ENCODE data around the gene PSMB7. TPM values are rescaled to one million over a fixed set of nuclear protein-coding genes. Genes with fewer than 3 reads are reported as not detected.

The PSMB7 gene
- total RNA-seq, 2 experiments from 2014 or later: 164 to 186 TPM

DNA sequence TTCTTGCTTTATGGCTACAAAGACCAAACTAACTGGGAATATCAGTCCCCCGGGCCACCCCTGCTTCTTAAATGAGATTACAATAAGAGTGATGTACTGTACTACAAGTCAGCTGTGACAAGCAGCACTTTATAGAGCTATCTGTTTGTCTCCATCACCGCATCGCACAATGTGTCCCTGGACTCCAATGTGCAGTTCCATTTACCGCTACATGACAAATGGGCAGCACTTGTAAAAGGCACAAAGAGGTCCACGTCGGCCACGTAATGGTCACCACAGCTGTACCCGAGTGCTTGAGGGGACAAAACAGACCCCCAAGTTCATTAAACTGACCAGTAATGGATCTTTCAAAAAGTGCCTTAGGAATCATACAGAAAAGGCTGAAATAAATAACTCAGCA, 54.1 kb downstream of the PSMB7 start:
- Histone ChIP-seq H3K4me1 (ENCODE audit: insufficient read depth, low read length, poor library complexity, severe bottlenecking) (no peaks in the 10 kb centered on the region), H3K36me3 (ENCODE audit: insufficient read depth, low read length) (peaks cover 11% of the 10 kb centered on the region; the same call in 1 of the 2 replicates), H3K4me3 (ENCODE audit: low read depth, low read length, poor library complexity, severe bottlenecking) (no peak overlapping the region), H3K27ac (ENCODE audit: low read depth, low read length, poor library complexity, severe bottlenecking) (no peak overlapping the region), H3K4me2 (ENCODE audit: low read length) (no peak overlapping the region), H4K20me1 (ENCODE audit: insufficient read depth, low read length) (peaks cover 4% of the 10 kb centered on the region; the same call in 1 of the 2 replicates), H2AFZ (ENCODE audit: low read length) (no peak overlapping the region), H3K9me2 (ENCODE audit: insufficient read depth, low read length) (no peaks in the 10 kb centered on the region), H3K9me3 (ENCODE audit: low read length) (no peaks in the 10 kb centered on the region), H3K79me2 (ENCODE audit: insufficient read depth, low read depth, low read length) (0 out of 2 replicates have a peak, but pooled peaks cover 2% of the 10 kb centered on the region)
- CTCF ChIA-PET (ENCODE audit: unreplicated experiment): interaction anchor here (0.9 kb wide), 1 partner anchor 9 kb away, joined by 3 read pairs; no protein-coding TSS in a partner anchor
- DNase-seq (ENCODE audit: low spot score): no peak
- no peak for TF ChIP-seq EZH2phosphoT487 (IDR thresholded peaks at IDR 0.05; ENCODE audit: borderline replicate concordance, low read depth, low read length)
- TF ChIP-seq, protein P1, sequence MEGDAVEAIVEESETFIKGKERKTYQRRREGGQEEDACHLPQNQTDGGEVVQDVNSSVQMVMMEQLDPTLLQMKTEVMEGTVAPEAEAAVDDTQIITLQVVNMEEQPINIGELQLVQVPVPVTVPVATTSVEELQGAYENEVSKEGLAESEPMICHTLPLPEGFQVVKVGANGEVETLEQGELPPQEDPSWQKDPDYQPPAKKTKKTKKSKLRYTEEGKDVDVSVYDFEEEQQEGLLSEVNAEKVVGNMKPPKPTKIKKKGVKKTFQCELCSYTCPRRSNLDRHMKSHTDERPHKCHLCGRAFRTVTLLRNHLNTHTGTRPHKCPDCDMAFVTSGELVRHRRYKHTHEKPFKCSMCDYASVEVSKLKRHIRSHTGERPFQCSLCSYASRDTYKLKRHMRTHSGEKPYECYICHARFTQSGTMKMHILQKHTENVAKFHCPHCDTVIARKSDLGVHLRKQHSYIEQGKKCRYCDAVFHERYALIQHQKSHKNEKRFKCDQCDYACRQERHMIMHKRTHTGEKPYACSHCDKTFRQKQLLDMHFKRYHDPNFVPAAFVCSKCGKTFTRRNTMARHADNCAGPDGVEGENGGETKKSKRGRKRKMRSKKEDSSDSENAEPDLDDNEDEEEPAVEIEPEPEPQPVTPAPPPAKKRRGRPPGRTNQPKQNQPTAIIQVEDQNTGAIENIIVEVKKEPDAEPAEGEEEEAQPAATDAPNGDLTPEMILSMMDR (conservative IDR thresholded peaks at IDR 0.05; ENCODE audit: low read length): no peak
- intact Hi-C loops (cut with micrococcal nuclease; ENCODE audit: unreplicated experiment): no loop called here
- no TSS peak for BruUV-seq (replicated peaks)
- POLR2A ChIA-PET: interaction anchor here (1.0 to 1.1 kb wide), 2 partner anchors 22 to 26 kb away, joined by 3 to 4 read pairs; no protein-coding TSS in a partner anchor

DNA sequence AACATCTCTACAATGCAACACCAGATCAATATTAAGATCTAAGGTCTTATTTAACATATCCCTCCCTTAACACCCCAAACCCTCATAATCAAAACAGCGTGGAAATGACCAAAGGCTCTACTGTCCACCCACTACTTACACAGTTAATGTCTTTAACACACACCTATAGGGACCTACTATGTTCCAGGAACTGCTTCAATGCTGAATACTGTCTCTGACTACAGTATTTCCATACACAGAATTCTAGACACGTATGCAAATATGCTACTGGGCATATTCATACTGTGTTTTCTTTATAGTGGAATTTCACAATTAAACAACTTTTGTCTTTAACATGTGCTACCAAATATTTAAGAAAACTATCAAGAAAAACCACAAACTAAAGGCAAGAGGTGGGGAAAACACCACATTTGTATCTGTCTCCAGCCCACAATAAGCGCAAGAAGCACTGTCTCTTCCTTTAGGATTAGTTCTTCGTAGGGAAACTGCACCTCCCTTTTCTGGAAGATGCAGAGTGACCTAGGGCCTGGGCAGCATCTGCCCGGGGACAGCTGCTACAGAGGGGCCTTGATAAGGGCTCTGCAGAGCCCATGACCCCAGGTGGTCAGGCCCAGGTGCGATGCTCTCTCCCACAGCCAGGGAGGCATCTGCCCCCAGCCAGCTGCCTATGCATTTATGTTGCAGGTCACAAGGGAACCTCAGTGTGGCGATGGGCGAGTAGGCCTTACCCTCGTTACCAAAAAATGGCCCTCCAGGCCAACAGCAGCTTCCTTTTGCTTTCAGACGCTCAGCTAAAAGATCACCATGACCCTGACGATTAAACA, 55.2 kb downstream of the PSMB7 start:
- no peaks in the 10 kb centered on the region for H3K4me1 ChIP-seq (ENCODE audit: insufficient read depth, low read length, poor library complexity, severe bottlenecking)
- H3K9me2 ChIP-seq (ENCODE audit: insufficient read depth, low read length): no peaks in the 10 kb centered on the region
- no peaks in the 10 kb centered on the region for H3K9me3 ChIP-seq (ENCODE audit: low read length)
- 0 out of 2 replicates have a peak, but pooled peaks cover 2% of the 10 kb centered on the region for H3K79me2 ChIP-seq (ENCODE audit: insufficient read depth, low read depth, low read length)
- BruUV-seq (replicated peaks): no TSS peak
- no peak overlapping the region for H3K4me3 ChIP-seq (ENCODE audit: low read depth, low read length, poor library complexity, severe bottlenecking)
- peaks cover 4% of the 10 kb centered on the region; the same call in 1 of the 2 replicates for H4K20me1 ChIP-seq (ENCODE audit: insufficient read depth, low read length)
- TF ChIP-seq, protein P1 (conservative IDR thresholded peaks at IDR 0.05; ENCODE audit: low read length): no peak
- no peak for TF ChIP-seq EZH2phosphoT487 (IDR thresholded peaks at IDR 0.05; ENCODE audit: borderline replicate concordance, low read depth, low read length)
- CTCF ChIA-PET (ENCODE audit: unreplicated experiment): no interaction called here
- H2AFZ ChIP-seq (ENCODE audit: low read length): no peak overlapping the region
- H3K36me3 ChIP-seq (ENCODE audit: insufficient read depth, low read length): peaks cover 14% of the 10 kb centered on the region; the same call in 1 of the 2 replicates
- intact Hi-C loops (cut with micrococcal nuclease; ENCODE audit: unreplicated experiment): no loop called here
- POLR2A ChIA-PET: no interaction called here
- H3K27ac ChIP-seq (ENCODE audit: low read depth, low read length, poor library complexity, severe bottlenecking): no peak overlapping the region
- DNase-seq (ENCODE audit: low spot score): no peak
- no peak overlapping the region for H3K4me2 ChIP-seq (ENCODE audit: low read length)

DNA sequence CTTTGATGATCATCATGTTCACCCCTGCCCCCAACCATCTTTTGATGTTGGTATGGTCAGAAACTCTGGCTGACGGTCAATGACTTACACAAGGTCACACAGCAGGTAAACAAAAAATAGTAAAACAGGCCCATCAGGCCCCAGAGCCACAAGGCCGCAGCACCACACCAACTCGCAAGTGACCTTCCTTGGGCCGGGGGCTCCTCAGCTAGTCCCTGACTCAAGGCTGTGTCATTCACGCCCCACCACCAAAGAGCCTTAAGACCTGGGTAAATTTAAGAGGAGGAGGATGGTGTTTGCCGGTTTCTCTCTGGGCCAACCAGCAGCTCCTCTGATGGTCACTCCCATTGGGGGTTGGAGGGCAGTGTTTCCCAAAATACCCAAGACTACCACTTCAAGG, 55.8 kb downstream of the PSMB7 start:
- ChIA-PET CTCF (ENCODE audit: unreplicated experiment) (no interaction called here), POLR2A (no interaction called here)
- Histone ChIP-seq H4K20me1 (ENCODE audit: insufficient read depth, low read length) (peaks cover 4% of the 10 kb centered on the region; the same call in 1 of the 2 replicates), H3K79me2 (ENCODE audit: insufficient read depth, low read depth, low read length) (0 out of 2 replicates have a peak, but pooled peaks cover 2% of the 10 kb centered on the region), H3K27ac (ENCODE audit: low read depth, low read length, poor library complexity, severe bottlenecking) (no peak overlapping the region), H3K9me3 (ENCODE audit: low read length) (no peaks in the 10 kb centered on the region), H3K4me1 (ENCODE audit: insufficient read depth, low read length, poor library complexity, severe bottlenecking) (no peaks in the 10 kb centered on the region), H3K4me2 (ENCODE audit: low read length) (no peak overlapping the region), H3K4me3 (ENCODE audit: low read depth, low read length, poor library complexity, severe bottlenecking) (no peak overlapping the region), H3K36me3 (ENCODE audit: insufficient read depth, low read length) (peaks cover 14% of the 10 kb centered on the region; the same call in 1 of the 2 replicates), H3K9me2 (ENCODE audit: insufficient read depth, low read length) (no peaks in the 10 kb centered on the region), H2AFZ (ENCODE audit: low read length) (no peak overlapping the region)
- DNase-seq (ENCODE audit: low spot score): no peak
- BruUV-seq (replicated peaks): no TSS peak
- intact Hi-C loops (cut with micrococcal nuclease; ENCODE audit: unreplicated experiment): no loop called here
- no peak for TF ChIP-seq EZH2phosphoT487 (IDR thresholded peaks at IDR 0.05; ENCODE audit: borderline replicate concordance, low read depth, low read length)
- TF ChIP-seq, protein P1 (conservative IDR thresholded peaks at IDR 0.05; ENCODE audit: low read length): no peak
